Keratinocyte (primary cell): ENCODE measurements around the gene FASTKD1. TPM values are rescaled to one million over a fixed set of nuclear protein-coding genes. Genes with fewer than 3 reads are reported as not detected.
"Not testable (repeated sequence)": the region's sequence is repeated elsewhere in the genome, so short reads cannot be mapped to it uniquely, and the experiment has no call there.

Experiments used
- DNase-seq: peaks from one replicate; pipeline ENCODE4 v3.0.0-alpha.2; 2011; ENCODE audit warnings: low read depth, missing footprints, low spot score
- FAIRE-seq: peaks from 2 replicates; lab custom pipeline; 2011; peaks lifted over from hg19 to GRCh38; lab: Jason Lieb, UNC
- H2AFZ ChIP-seq: 2 replicates; pipeline ENCODE4 v1.6.0; 2012; ENCODE audit warnings: low read length, control low read depth, inconsistent platforms; ENCODE audit not compliant: control insufficient read depth
- H3K27ac ChIP-seq: 2 replicates; pipeline ENCODE4 v1.5.1; 2011; ENCODE audit warnings: low read length; ENCODE audit not compliant: control insufficient read depth, insufficient read depth
- H3K27me3 ChIP-seq: 3 replicates; pipeline ENCODE4 v1.6.0; 2011; ENCODE audit warnings: low read length; ENCODE audit not compliant: control insufficient read depth, insufficient read depth; ENCODE audit errors: extremely low read depth
- H3K36me3 ChIP-seq, 2 experiments: 2 replicates in 1 of 2; 3 replicates in 1 of 2; pipeline ENCODE4 v1.5.1; 2011; ENCODE audit warnings: low read length in 2 of 2, mild to moderate bottlenecking in 1 of 2; ENCODE audit not compliant: control insufficient read depth in 2 of 2, insufficient read depth in 2 of 2; ENCODE audit errors: extremely low read depth in 1 of 2
- H3K4me1 ChIP-seq: 3 replicates; pipeline ENCODE4 v1.5.1; 2011; ENCODE audit warnings: low read length; ENCODE audit not compliant: control insufficient read depth, insufficient read depth; ENCODE audit errors: extremely low read depth
- H3K4me2 ChIP-seq: 3 replicates; pipeline ENCODE4 v1.6.0; 2011; ENCODE audit warnings: low read depth, low read length; ENCODE audit not compliant: control insufficient read depth, insufficient read depth; ENCODE audit errors: extremely low read depth
- H3K4me3 ChIP-seq, 3 experiments: fragments of 200-600 bp in 1 of 3; sonication (generic) in 1 of 3; 2 replicates in 2 of 3; 3 replicates in 1 of 3; pipeline ENCODE4 v1.5.1; 2011 to 2016; ENCODE audit warnings: low read length in 3 of 3, mild to moderate bottlenecking in 3 of 3, control low read depth in 2 of 3, inconsistent platforms in 1 of 3, low read depth in 1 of 3, mixed read lengths in 1 of 3, mixed run types in 1 of 3, moderate library complexity in 1 of 3; ENCODE audit not compliant: control insufficient read depth in 2 of 3, insufficient read depth in 2 of 3; ENCODE audit errors: extremely low read depth in 1 of 3
- H3K79me2 ChIP-seq: 2 replicates; pipeline ENCODE4 v1.6.0; 2012; ENCODE audit warnings: low read length; ENCODE audit not compliant: control insufficient read depth, insufficient read depth
- H3K9ac ChIP-seq: 3 replicates; pipeline ENCODE4 v1.6.0; 2011; ENCODE audit warnings: low read length; ENCODE audit not compliant: control insufficient read depth, insufficient read depth; ENCODE audit errors: extremely low read depth
- H3K9me1 ChIP-seq: 3 replicates; pipeline ENCODE4 v1.6.0; 2011; ENCODE audit warnings: low read length; ENCODE audit not compliant: control insufficient read depth, insufficient read depth; ENCODE audit errors: extremely low read depth
- H3K9me3 ChIP-seq: 2 replicates; pipeline ENCODE4 v1.5.1; 2012; ENCODE audit warnings: low read depth, low read length; ENCODE audit not compliant: control insufficient read depth
- H4K20me1 ChIP-seq: 3 replicates; pipeline ENCODE4 v1.6.0; 2011; ENCODE audit warnings: low read length; ENCODE audit not compliant: control insufficient read depth, insufficient read depth; ENCODE audit errors: extremely low read depth
- EZH2 ChIP-seq: IDR thresholded peaks from one replicate; pipeline ENCODE4 v1.6.1; 2012; ENCODE audit warnings: inconsistent platforms, mild to moderate bottlenecking, low read length, moderate library complexity
- dilution Hi-C: fragments of 300-500 bp; cut with MboI; formaldehyde crosslinking; loops from one replicate; pipeline ENCODE4 v1.7.0; 2020; ENCODE audit warnings: low sequenced_read_pairs; ENCODE audit not compliant: extremely low pct_ligation_motif_present
- polyA plus RNA-seq, 5 experiments: library from polyadenylated mRNA; depleted of rRNA in 3 of 5; stranded (reverse) in 3 of 5; stranded (forward) in 1 of 5; unstranded in 1 of 5; fragments of >200 nt; gene quantifications; 1 replicate in 1 of 5; 2 replicates in 3 of 5; 3 replicates in 1 of 5; pipeline versions ENCODE4 v1.2.1 to v1.2.3, GENCODE V29; 2011 to 2012; ENCODE audit warnings: missing spikeins in 2 of 5, low read depth in 1 of 5, low replicate concordance in 1 of 5
- TF ChIP-seq, protein P1 (sequence below), 3 experiments: IDR thresholded peaks in 1 of 3; conservative IDR thresholded peaks in 1 of 3; optimal IDR thresholded peaks in 1 of 3; 2 replicates in 2 of 3; 3 replicates in 1 of 3; pipeline versions ENCODE3 to v1.5.1; 2011; ENCODE audit warnings: low read length in 3 of 3, mild to moderate bottlenecking in 3 of 3, moderate library complexity in 2 of 3, control low read depth in 1 of 3, inconsistent platforms in 1 of 3; ENCODE audit not compliant: insufficient read depth in 2 of 3; ENCODE audit errors: extremely low read depth in 1 of 3

FASTKD1 gene
- polyA plus RNA-seq, 1 donor (not counting 4 experiments of a cell fraction or from before 2014, with no cell fraction given) = 41.7 TPM

DNA sequence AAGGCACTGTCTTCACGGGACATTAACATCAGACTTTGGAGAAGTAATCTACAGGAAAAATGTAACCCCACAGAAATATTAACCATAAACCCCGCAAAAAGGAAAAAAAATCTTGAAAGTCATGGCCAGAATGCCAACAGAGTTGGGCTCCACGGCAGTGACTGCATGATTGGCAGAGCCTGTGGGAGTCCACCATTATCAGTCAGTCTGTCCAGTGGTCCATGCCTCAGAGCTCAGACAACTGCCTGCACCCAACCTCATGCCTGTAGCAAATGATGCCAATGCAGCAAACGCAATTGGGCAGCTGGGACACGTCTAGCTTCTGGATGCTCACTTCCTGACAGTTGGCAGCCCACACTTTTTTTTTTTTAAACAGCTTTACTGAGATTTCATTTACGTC, 5.4 kb upstream of the FASTKD1 start:
- FAIRE-seq = no peak
- dilution Hi-C loops = no loop called here

DNA sequence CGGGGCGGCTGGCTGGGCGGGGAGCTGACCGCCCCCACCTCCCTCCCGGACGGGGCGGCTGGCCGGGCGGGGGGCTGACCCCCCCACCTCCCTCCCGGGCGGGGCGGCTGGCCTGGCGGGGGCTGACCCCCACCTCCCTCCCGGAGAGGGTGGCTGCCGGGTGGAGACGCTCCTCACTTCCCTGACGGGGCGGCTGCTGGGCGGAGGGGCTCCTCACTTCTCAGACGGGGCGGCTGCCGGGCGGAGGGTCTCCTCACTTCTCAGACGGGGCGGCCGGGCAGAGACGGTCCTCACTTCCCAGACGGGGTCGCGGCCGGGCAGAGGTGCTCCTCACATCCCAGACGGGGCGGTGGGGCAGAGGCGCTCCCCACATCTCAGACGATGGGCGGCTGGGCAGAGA, 1.6 kb upstream of the FASTKD1 start:
- H3K36me3 ChIP-seq, H3K4me2 ChIP-seq, H3K9ac ChIP-seq, dilution Hi-C loops, H4K20me1 ChIP-seq, FAIRE-seq, H3K9me3 ChIP-seq, H3K27ac ChIP-seq, DNase-seq, H3K9me1 ChIP-seq, H3K4me3 ChIP-seq, H2AFZ ChIP-seq, H3K27me3 ChIP-seq: not testable (repeated sequence)
- peaks cover 12% of the 10 kb centered on the region for H3K4me1 ChIP-seq
- peaks cover 27% of the 10 kb centered on the region for H3K79me2 ChIP-seq

More for the DNA sequence above, 5.4 kb upstream of the FASTKD1 start:
- no peaks in the 10 kb centered on the region for H3K9me3 ChIP-seq
- no peaks in the 10 kb centered on the region for H4K20me1 ChIP-seq
- no peak for DNase-seq
- H3K9ac ChIP-seq = no peak overlapping the region
- no peak overlapping the region for H3K4me3 ChIP-seq
- no peaks in the 10 kb centered on the region for H3K36me3 ChIP-seq
- H3K9me1 ChIP-seq = no peaks in the 10 kb centered on the region
- H3K27me3 ChIP-seq = no peaks in the 10 kb centered on the region
- no peaks in the 10 kb centered on the region for H3K79me2 ChIP-seq
- H2AFZ ChIP-seq = no peak overlapping the region
- H3K27ac ChIP-seq = no peak overlapping the region
- no peak overlapping the region for H3K4me2 ChIP-seq
- peaks cover 1% of the 10 kb centered on the region for H3K4me1 ChIP-seq
- TF ChIP-seq EZH2 = no peak
- TF ChIP-seq, protein P1, sequence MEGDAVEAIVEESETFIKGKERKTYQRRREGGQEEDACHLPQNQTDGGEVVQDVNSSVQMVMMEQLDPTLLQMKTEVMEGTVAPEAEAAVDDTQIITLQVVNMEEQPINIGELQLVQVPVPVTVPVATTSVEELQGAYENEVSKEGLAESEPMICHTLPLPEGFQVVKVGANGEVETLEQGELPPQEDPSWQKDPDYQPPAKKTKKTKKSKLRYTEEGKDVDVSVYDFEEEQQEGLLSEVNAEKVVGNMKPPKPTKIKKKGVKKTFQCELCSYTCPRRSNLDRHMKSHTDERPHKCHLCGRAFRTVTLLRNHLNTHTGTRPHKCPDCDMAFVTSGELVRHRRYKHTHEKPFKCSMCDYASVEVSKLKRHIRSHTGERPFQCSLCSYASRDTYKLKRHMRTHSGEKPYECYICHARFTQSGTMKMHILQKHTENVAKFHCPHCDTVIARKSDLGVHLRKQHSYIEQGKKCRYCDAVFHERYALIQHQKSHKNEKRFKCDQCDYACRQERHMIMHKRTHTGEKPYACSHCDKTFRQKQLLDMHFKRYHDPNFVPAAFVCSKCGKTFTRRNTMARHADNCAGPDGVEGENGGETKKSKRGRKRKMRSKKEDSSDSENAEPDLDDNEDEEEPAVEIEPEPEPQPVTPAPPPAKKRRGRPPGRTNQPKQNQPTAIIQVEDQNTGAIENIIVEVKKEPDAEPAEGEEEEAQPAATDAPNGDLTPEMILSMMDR (optimal IDR thresholded peaks at IDR 0.05 in 1 of 3, IDR thresholded peaks at IDR 0.05 in 1 of 3, conservative IDR thresholded peaks at IDR 0.05 in 1 of 3; ENCODE audit: extremely low read depth in 1 of 3, insufficient read depth in 2 of 3, low read length in 3 of 3) = no peak

DNA sequence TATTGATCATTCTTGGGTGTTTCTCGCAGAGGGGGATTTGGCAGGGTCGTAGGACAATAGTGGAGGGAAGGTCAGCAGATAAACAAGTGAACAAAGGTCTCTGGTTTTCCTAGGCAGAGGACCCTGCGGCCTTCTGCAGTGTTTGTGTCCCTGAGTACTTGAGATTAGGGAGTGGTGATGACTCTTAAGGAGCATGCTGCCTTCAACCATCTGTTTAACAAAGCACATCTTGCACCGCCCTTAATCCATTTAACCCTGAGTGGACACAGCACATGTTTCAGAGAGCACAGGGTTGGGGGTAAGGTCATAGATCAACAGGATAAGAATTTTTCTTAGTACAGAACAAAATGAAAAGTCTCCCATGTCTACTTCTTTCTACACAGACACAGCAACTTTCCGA, 874 bp upstream of the FASTKD1 start:
- H3K27me3 ChIP-seq, H3K9me3 ChIP-seq, H4K20me1 ChIP-seq, H3K27ac ChIP-seq, DNase-seq, FAIRE-seq, dilution Hi-C loops, H3K4me2 ChIP-seq, H3K9me1 ChIP-seq, H3K4me3 ChIP-seq, H3K36me3 ChIP-seq, H2AFZ ChIP-seq, H3K9ac ChIP-seq: not testable (repeated sequence)
- H3K79me2 ChIP-seq = peaks cover 32% of the 10 kb centered on the region
- H3K4me1 ChIP-seq = peaks cover 12% of the 10 kb centered on the region
